H1 (cell line): ENCODE measurements around the gene USH1G. TPM values are rescaled to one million over a fixed set of nuclear protein-coding genes. Genes with fewer than 3 reads are reported as not detected.

Experiments used
- CTCF ChIA-PET: fragments of 300-600 bp; sonication (Branson Sonifier 250); formaldehyde crosslinking; loops from one replicate; lab custom pipeline; 2021; ENCODE audit not compliant: partially characterized antibody; lab: Charles Lee
- POLR2A ChIA-PET: fragments of 300-600 bp; sonication (Branson Sonifier 250); formaldehyde crosslinking; loops from one replicate; lab custom pipeline; 2021; ENCODE audit warnings: inconsistent platforms; ENCODE audit not compliant: partially characterized antibody; lab: Charles Lee
- DNase-seq, 2 experiments: peaks; one replicate each; pipeline versions ENCODE4 v3.0.0 to v3.0.0-alpha.2; 2010 to 2022; ENCODE audit warnings: low spot score in 2 of 2, low read depth in 1 of 2, mixed read lengths in 1 of 2
- FAIRE-seq: peaks from 2 replicates; lab custom pipeline; 2011; peaks lifted over from hg19 to GRCh38; lab: Jason Lieb, UNC
- H2AFZ ChIP-seq: 2 replicates; pipeline ENCODE4 v1.8.1; 2012; ENCODE audit warnings: low read length, inconsistent platforms
- H2AK5ac ChIP-seq: 2 replicates; pipeline ENCODE4 v1.6.1; 2013; ENCODE audit warnings: low read depth, low read length
- H2BK120ac ChIP-seq: replicated peaks from 2 replicates; pipeline ENCODE3; 2013; ENCODE audit warnings: low read depth, low read length, inconsistent platforms
- H2BK12ac ChIP-seq: 2 replicates; pipeline ENCODE4 v1.6.1; 2013; ENCODE audit warnings: low read depth, low read length
- H2BK15ac ChIP-seq: 2 replicates; pipeline ENCODE4 v1.6.1; 2013; ENCODE audit warnings: low read length
- H2BK20ac ChIP-seq: 2 replicates; pipeline ENCODE4 v1.6.1; 2013; ENCODE audit warnings: low read length
- H2BK5ac ChIP-seq: 2 replicates; pipeline ENCODE4 v1.6.1; 2013; ENCODE audit warnings: low read depth, low read length
- H3K14ac ChIP-seq: 2 replicates; pipeline ENCODE4 v1.6.1; 2013; ENCODE audit warnings: inconsistent platforms; ENCODE audit not compliant: insufficient read length
- H3K18ac ChIP-seq: 2 replicates; pipeline ENCODE4 v1.6.1; 2013; ENCODE audit warnings: low read length; ENCODE audit errors: extremely low read depth
- H3K23ac ChIP-seq: 2 replicates; pipeline ENCODE4 v1.6.1; 2013; ENCODE audit warnings: inconsistent platforms; ENCODE audit not compliant: insufficient read length
- H3K23me2 ChIP-seq: 2 replicates; pipeline ENCODE4 v1.6.1; 2013; ENCODE audit warnings: low read depth, low read length
- H3K27ac ChIP-seq: 2 replicates; pipeline ENCODE4 v1.6.1; 2011; ENCODE audit warnings: low read depth, low read length, inconsistent platforms
- H3K27me3 ChIP-seq, 4 experiments: replicated peaks in 1 of 4; 1 replicate in 1 of 4; 2 replicates in 3 of 4; pipeline versions ENCODE4 v1.6.1 to v1.8.1; 2011 to 2013; ENCODE audit warnings: low read length in 3 of 4, mild to moderate bottlenecking in 3 of 4, inconsistent platforms in 2 of 4, mixed read lengths in 2 of 4, moderate library complexity in 1 of 4; ENCODE audit not compliant: control insufficient read depth in 3 of 4, insufficient read depth in 3 of 4; ENCODE audit errors: extremely low read depth in 1 of 4
- H3K36me3 ChIP-seq, 4 experiments: 2 replicates each; pipeline versions ENCODE4 v1.6.1 to v1.8.1; 2011 to 2013; ENCODE audit warnings: mild to moderate bottlenecking in 4 of 4, low read length in 3 of 4, moderate library complexity in 2 of 4, control low read depth in 1 of 4, inconsistent platforms in 1 of 4; ENCODE audit not compliant: insufficient read depth in 4 of 4, control insufficient read depth in 2 of 4
- H3K4ac ChIP-seq: replicated peaks from 2 replicates; pipeline ENCODE3; 2013; ENCODE audit warnings: low read length, low read depth, mixed read lengths, inconsistent platforms; ENCODE audit not compliant: insufficient read length
- H3K4me1 ChIP-seq, 4 experiments: replicated peaks in 1 of 4; 1 replicate in 1 of 4; 2 replicates in 3 of 4; pipeline versions ENCODE4 v1.6.1 to v1.8.1; 2011 to 2013; ENCODE audit warnings: low read length in 3 of 4, inconsistent platforms in 2 of 4, mixed read lengths in 1 of 4; ENCODE audit not compliant: insufficient read depth in 4 of 4, control insufficient read depth in 3 of 4
- H3K4me2 ChIP-seq, 2 experiments: 2 replicates each; pipeline versions ENCODE4 v1.6.1 to v1.8.1; 2011 to 2013; ENCODE audit warnings: low read depth in 2 of 2, low read length in 2 of 2, control low read depth in 1 of 2, inconsistent platforms in 1 of 2, mild to moderate bottlenecking in 1 of 2; ENCODE audit not compliant: insufficient read depth in 1 of 2
- H3K4me3 ChIP-seq, 4 experiments: fragments of 200-600, 300-600 bp in 1 of 4; sonication (generic), shearing (Covaris generic), sonication (Bioruptor Twin) in 1 of 4; 2 replicates each; pipeline versions ENCODE4 v1.5.1 to v1.8.1; 2011 to 2016; ENCODE audit warnings: low read length in 4 of 4, low read depth in 3 of 4, control low read depth in 2 of 4, inconsistent platforms in 2 of 4, mild to moderate bottlenecking in 2 of 4, mixed read lengths in 1 of 4, moderate library complexity in 1 of 4; ENCODE audit not compliant: insufficient read depth in 2 of 4; ENCODE audit errors: extremely low read depth in 1 of 4
- H3K56ac ChIP-seq: replicated peaks from 2 replicates; pipeline ENCODE3; 2013; ENCODE audit warnings: low read depth, mild to moderate bottlenecking, mixed read lengths, low read length, inconsistent platforms; ENCODE audit not compliant: insufficient read length
- H3K79me1 ChIP-seq: 2 replicates; pipeline ENCODE4 v1.6.1; 2013; ENCODE audit warnings: low read depth, low read length, control low read depth
- H3K79me2 ChIP-seq, 2 experiments: 2 replicates each; pipeline versions ENCODE4 v1.6.1 to v1.8.1; 2012 to 2013; ENCODE audit warnings: low read length in 2 of 2, mild to moderate bottlenecking in 2 of 2, inconsistent platforms in 1 of 2; ENCODE audit not compliant: insufficient read depth in 2 of 2, control insufficient read depth in 1 of 2
- H3K9ac ChIP-seq, 4 experiments: replicated peaks in 1 of 4; 1 replicate in 1 of 4; 2 replicates in 3 of 4; pipeline versions ENCODE4 v1.6.1 to v1.8.1; 2011 to 2013; ENCODE audit warnings: low read depth in 3 of 4, low read length in 3 of 4, control low read depth in 2 of 4, mild to moderate bottlenecking in 2 of 4, moderate library complexity in 2 of 4, inconsistent platforms in 1 of 4; ENCODE audit errors: extremely low read depth in 1 of 4
- H3K9me3 ChIP-seq, 2 experiments: 2 replicates each; pipeline versions ENCODE4 v1.6.1 to v1.8.1; 2012 to 2013; ENCODE audit warnings: mild to moderate bottlenecking in 2 of 2, moderate library complexity in 2 of 2, control low read depth in 1 of 2, inconsistent platforms in 1 of 2, low read depth in 1 of 2, low read length in 1 of 2, mixed read lengths in 1 of 2; ENCODE audit not compliant: insufficient read depth in 2 of 2
- H4K20me1 ChIP-seq, 2 experiments: replicated peaks in 1 of 2; 2 replicates each; pipeline versions ENCODE3 to v1.8.1; 2011 to 2013; ENCODE audit warnings: inconsistent platforms in 2 of 2, low read length in 2 of 2, mild to moderate bottlenecking in 1 of 2; ENCODE audit not compliant: insufficient read depth in 2 of 2, control insufficient read depth in 1 of 2
- H4K5ac ChIP-seq: 2 replicates; pipeline ENCODE4 v1.6.1; 2013; ENCODE audit warnings: low read length, low read depth, mixed read lengths, inconsistent platforms; ENCODE audit not compliant: insufficient read length
- H4K8ac ChIP-seq: 2 replicates; pipeline ENCODE4 v1.8.0; 2013; ENCODE audit warnings: mild to moderate bottlenecking, moderate library complexity, low read length, inconsistent platforms; ENCODE audit not compliant: insufficient read depth; ENCODE audit errors: extremely low read depth
- H4K91ac ChIP-seq: replicated peaks from 2 replicates; pipeline ENCODE3; 2013; ENCODE audit warnings: low read length, mixed read lengths, inconsistent platforms; ENCODE audit not compliant: insufficient read length
- ASH2L ChIP-seq: fragments of 200-600, 300-600 bp; sonication (generic); IDR thresholded peaks from one replicate; pipeline ENCODE4 v1.7.1; 2017; ENCODE audit warnings: low read length
- CHD2 ChIP-seq: IDR thresholded peaks from 2 replicates; pipeline ENCODE4 v1.6.1; 2012; ENCODE audit warnings: low read length, improper control_type of control experiment
- POU5F1 ChIP-seq: IDR thresholded peaks from 2 replicates; pipeline ENCODE4 v1.6.1; 2011; ENCODE audit warnings: low read depth, mild to moderate bottlenecking, low read length, moderate library complexity
- SUZ12 ChIP-seq: fragments of 200-600 bp; sonication (generic); IDR thresholded peaks from 2 replicates; pipeline ENCODE4 v1.6.1; 2012; ENCODE audit warnings: mild to moderate bottlenecking, inconsistent platforms, low read length, moderate library complexity, mixed read lengths
- TAF7 ChIP-seq: optimal IDR thresholded peaks from 2 replicates; pipeline ENCODE3; 2011; ENCODE audit warnings: low read depth, mild to moderate bottlenecking, inconsistent platforms, low read length, moderate library complexity, borderline replicate concordance
- WGBS, 2 experiments: shearing (Covaris generic) in 1 of 2; methylation state at CpG; one replicate each; pipeline versions ENCODE4 v1.1.6 to v1.1.7; 2013 to 2015; ENCODE audit warnings: low lambda C conversion rate in 2 of 2, mixed read lengths in 2 of 2, inconsistent platforms in 1 of 2, low coverage in 1 of 2, missing lambda C conversion rate in 1 of 2; ENCODE audit not compliant: insufficient replicate concordance in 2 of 2, insufficient coverage in 1 of 2, insufficient read length in 1 of 2; ENCODE audit errors: extremely low coverage in 1 of 2, missing lambda C conversion rate in 1 of 2; 5-methylcytosine and 5-hydroxymethylcytosine counted together
- polyA plus RNA-seq, 7 experiments: library from polyadenylated mRNA; depleted of rRNA in 3 of 7; stranded (reverse) in 5 of 7; unstranded in 2 of 7; fragments of >200 nt in 5 of 7; fragments of 200-250 nt in 2 of 7; gene quantifications; 1 replicate in 5 of 7; 2 replicates in 1 of 7; 4 replicates in 1 of 7; pipeline versions ENCODE4 v1.2.1 to v1.2.3, GENCODE V29; 2011 to 2013; ENCODE audit warnings: missing spikeins in 2 of 7, mixed read lengths in 2 of 7
- total RNA-seq: library from RNA; stranded (reverse); fragmentation: NEBNext Ultra II Directional; extraction: Animal tissue kit (Norgen Biotek cat#: 25700); gene quantifications from 2 replicates; pipeline ENCODE4 v1.2.1, GENCODE V29; 2021

The USH1G gene
- total and polyA plus RNA-seq, 2 of the 8 experiments (the other 6 are each of a cell fraction or from before 2014, with no cell fraction given) = 1.6 to 4.3 TPM

GRCh38 chr17:74938194-74938950 is 15.3 kb upstream of the USH1G start:
- ChIA-PET CTCF (interaction anchor here (1.2 to 49.9 kb wide), 4 partner anchors 9 to 194 kb away, joined by 5 to 1072 read pairs (median 538); partner anchors contain the start of genes OTOP2, OTOP3 and USH1G), POLR2A (interaction anchor here (0.8 to 1.0 kb wide), 2 partner anchors 18 to 65 kb away, joined by 3 read pairs; no protein-coding TSS in a partner anchor)
- TF ChIP-seq ASH2L = no peak
- no peak for TF ChIP-seq CHD2
- no peak for TF ChIP-seq TAF7
- TF ChIP-seq SUZ12 = no peak
- no peak for TF ChIP-seq POU5F1
- Histone ChIP-seq H3K4ac (no peak overlapping the region), H4K8ac (no peak overlapping the region), H3K23me2 (peaks cover 3% of the 10 kb centered on the region; the same call in 1 of the 2 replicates), H2AK5ac (no peak overlapping the region), H3K9me3 (no peaks in the 10 kb centered on the region), H3K79me2 (no peaks in the 10 kb centered on the region), H3K79me1 (no peaks in the 10 kb centered on the region), H3K23ac (no peak overlapping the region), H3K56ac (no peak overlapping the region), H4K5ac (no peak overlapping the region), H3K4me1 (peaks cover 0 to 6% (median 3%) of the 10 kb centered on the region in 4 experiments; a peak in 3 of 7 replicates), H3K27me3 (peaks cover 22 to 57% (median 48%) of the 10 kb centered on the region in 4 experiments), H2BK12ac (no peak overlapping the region), H3K36me3 (no peaks in the 10 kb centered on the region), H3K14ac (no peak overlapping the region), H2BK15ac (no peak overlapping the region), H2BK120ac (no peak overlapping the region), H2BK5ac (no peak overlapping the region), H3K9ac (no peak overlapping the region), H2AFZ (no peak overlapping the region), H3K4me3 (no peak overlapping the region), H3K18ac (no peak overlapping the region), H4K20me1 (peaks cover 2 to 9% of the 10 kb centered on the region in 2 experiments), H4K91ac (no peak overlapping the region), H2BK20ac (no peak overlapping the region), H3K27ac (no peak overlapping the region), H3K4me2 (no peak overlapping the region)
- no peak for DNase-seq
- WGBS, 2 experiments = 73% methylated on average over 8 of the region's 8 CpGs; no CpG with 5 or more reads in 1 of the 2 experiments
- FAIRE-seq = no peak
